Measurements from ENCODE around the gene KAZN.

DNA sequence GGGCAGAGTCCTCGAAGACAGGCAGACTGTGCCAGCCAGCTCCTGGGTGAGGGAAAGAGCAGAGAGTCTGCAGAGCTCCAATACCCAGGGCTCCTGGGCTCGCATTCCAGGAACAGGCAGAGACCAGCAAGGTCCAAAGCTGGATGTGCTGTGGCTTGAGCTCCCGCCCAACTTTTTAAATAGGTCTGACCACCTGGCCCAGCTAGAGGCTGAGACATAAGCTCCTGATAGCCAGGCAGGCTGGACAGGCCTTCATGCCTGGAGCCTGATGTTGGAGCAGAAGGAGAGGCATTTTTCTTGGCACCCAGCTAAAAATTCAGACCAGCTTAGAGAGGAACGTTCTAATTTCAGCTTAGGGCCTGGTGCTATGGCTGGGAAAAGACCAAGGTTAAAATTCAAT, 376.6 kb downstream of the KAZN start:
- TF ChIP-seq, protein P1, sequence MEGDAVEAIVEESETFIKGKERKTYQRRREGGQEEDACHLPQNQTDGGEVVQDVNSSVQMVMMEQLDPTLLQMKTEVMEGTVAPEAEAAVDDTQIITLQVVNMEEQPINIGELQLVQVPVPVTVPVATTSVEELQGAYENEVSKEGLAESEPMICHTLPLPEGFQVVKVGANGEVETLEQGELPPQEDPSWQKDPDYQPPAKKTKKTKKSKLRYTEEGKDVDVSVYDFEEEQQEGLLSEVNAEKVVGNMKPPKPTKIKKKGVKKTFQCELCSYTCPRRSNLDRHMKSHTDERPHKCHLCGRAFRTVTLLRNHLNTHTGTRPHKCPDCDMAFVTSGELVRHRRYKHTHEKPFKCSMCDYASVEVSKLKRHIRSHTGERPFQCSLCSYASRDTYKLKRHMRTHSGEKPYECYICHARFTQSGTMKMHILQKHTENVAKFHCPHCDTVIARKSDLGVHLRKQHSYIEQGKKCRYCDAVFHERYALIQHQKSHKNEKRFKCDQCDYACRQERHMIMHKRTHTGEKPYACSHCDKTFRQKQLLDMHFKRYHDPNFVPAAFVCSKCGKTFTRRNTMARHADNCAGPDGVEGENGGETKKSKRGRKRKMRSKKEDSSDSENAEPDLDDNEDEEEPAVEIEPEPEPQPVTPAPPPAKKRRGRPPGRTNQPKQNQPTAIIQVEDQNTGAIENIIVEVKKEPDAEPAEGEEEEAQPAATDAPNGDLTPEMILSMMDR (IDR thresholded peaks at IDR 0.05) = no peak
- TF ChIP-seq EP300 (IDR thresholded peaks at IDR 0.05) = no peak
